Hematopoietic multipotent progenitor cell treated with erythropoietin and hydrocortisone succinate and interleukin-3 and kit ligand, for 17 days (in vitro differentiated cells): Measurements from ENCODE around the gene EXOSC2.

Source experiments
- DNase-seq: peaks from one replicate; pipeline ENCODE4 v3.0.0-alpha.2; 2015; ENCODE audit warnings: low spot score

Gene EXOSC2

DNA sequence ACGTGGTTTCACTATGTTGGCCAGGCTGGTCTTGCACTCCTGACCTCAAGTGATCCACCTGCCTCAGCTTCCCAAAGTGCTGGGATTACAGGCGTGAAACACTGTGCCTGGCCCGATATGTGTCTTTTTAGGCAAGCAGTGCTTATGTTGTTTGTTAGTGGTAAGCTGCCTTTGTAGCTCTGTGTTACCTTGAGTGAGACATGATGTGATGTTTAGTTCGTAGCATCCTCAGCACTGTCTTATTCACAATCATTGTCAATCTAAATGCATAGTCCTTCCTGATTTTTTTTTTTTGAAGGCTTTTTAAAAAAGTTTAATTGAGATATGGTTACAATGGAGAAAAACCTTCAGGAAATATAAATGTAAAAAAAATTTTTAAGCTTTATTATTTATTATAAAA, 45.5 kb downstream of the EXOSC2 start:
- no peak for DNase-seq

DNA sequence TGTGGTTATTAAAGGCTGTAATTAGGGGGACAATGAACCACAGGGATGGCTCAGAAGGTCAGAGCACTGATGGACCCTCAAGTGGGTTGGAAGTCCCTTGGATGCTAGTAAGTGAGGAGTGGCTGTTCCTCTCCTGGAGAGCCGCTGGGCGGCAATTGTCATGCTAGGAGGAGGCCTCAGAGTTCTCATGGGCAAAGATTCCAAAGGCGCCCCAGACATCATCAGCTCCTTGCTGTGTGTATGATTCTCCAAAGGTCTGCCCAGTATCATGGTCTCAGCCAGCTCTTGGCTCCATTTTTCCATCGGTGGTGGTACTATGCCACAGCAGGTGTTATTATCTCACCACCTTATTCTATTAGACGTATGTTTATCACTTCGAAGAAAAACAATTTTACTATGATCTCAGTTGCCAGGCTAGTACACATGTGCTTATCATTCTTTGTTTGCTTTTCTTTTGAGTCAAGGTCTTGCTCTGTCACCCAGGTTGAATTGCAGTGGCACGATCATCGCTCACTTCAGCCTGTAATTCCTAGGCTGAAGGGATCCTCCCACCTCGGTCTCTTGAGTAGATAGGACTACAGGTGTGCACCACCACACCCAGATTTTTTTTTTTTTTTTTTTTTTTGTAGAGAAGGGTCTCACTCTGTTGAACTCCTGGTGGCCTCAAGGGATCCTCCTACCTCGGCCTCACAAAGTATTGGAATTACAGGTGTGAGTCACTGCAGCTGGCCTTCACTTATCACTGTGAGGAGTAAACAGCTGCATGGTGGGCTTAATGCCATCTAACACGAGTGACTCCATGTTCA, 46.8 kb downstream of the EXOSC2 start:
- DNase-seq = no peak

DNA sequence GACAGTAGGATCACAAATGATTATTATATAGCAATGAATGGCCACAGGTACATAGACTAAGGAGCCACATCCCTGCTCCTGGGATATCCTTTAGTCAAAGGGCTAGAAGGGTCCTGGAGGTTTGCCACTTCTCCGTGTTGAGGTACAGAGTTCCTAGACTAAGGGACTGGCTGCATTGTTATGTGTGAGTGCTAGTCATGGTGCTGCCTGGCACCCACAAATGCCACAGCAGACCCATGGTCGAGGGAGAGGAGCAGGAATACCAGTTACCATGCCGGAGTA, 47.4 kb downstream of the EXOSC2 start:
- no peak for DNase-seq

DNA sequence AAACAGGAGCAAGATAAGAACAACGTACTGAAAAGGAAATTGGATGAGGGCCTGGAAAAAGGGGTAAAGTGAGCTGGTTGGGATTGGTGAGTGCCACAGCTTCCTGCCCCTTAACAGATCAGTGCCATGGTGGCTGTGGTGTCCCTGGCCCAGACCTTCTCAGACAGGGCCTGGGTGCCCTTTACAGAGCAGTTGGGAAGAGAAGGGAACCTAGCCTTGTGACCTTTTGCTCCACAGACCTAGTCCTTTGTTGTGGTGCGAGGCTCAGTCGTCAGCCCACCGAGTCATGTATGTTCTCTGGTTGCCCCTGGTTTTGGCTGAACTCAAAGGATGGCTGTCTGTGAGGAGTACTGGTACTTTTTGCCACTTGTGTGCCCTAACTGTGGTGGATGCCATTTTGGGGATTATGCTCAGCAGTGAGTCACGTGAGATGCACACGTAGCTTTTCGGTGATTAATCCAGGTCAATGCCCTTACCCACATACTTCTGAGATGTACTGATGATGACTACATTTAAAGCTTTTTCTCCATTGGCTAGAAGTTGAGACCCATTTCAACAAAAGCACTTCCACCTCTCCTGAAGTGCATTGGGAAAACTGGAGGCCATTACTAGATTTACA, 48.4 kb downstream of the EXOSC2 start:
- DNase-seq = no peak

DNA sequence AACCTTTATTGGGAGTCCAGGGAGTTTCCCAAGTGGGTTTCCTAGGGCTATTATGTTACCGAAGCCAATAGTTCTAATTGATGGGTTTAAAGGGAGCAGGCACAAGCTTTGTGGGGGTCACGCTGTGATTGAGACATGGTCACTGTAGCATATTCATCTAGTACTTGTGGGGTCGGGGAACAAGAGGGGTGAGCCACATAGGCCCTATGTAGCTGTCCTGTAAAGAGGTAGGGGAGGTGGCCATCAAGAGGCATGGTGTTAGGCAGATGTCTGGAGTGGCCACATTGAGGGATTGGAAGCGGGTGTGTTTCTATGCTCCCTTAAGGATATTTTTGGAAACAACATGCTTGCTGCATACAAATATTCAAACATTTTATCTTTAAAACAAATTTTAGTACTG, 50.1 kb downstream of the EXOSC2 start:
- no peak for DNase-seq

DNA sequence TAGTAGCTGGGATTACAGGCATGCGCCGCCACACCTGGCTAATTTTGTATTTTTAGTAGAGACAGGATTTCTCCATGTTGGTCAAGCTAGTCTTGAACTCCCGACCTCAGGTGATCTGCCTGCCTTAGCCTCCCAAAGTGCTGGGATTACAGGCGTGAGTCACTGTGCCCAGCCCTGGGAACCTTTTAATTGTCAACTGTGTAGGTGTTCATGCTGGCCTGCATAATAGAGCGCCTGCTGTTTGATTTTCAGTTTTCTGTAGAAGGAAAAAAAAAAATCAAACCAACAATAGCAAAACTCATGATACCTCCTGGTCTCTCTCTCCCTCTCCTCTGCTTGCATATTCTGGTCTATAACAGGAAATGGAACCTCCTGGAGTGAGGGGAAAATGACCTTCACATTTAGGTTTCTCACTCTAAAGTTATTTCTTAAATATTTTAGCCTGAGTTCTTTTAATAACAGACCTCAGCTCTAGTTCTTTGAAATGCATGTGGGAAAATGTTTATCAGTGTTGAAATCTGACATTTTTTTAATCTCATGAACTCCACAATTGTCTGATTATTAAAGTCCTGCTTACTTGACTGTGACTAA, 51.7 kb downstream of the EXOSC2 start:
- no peak for DNase-seq

DNA sequence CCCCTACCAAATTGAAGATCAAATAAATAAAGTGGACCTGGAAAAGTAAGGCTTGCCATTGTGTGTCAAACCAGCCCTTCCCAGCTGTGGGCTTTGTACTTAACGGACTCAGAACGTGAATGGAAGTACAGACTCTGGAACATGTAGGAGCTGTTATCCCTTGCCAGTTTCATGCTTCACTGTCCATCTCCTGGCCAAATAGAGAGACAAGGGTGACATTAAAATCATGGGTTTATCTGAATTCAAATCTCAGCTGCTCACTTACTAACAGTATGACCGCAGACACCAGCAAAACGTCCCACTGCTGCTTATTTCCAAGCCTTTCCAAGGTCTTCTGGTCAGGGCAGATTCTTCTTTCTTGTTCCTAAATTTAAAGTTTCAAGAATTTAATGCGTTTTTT, 52.2 kb downstream of the EXOSC2 start:
- no peak for DNase-seq

DNA sequence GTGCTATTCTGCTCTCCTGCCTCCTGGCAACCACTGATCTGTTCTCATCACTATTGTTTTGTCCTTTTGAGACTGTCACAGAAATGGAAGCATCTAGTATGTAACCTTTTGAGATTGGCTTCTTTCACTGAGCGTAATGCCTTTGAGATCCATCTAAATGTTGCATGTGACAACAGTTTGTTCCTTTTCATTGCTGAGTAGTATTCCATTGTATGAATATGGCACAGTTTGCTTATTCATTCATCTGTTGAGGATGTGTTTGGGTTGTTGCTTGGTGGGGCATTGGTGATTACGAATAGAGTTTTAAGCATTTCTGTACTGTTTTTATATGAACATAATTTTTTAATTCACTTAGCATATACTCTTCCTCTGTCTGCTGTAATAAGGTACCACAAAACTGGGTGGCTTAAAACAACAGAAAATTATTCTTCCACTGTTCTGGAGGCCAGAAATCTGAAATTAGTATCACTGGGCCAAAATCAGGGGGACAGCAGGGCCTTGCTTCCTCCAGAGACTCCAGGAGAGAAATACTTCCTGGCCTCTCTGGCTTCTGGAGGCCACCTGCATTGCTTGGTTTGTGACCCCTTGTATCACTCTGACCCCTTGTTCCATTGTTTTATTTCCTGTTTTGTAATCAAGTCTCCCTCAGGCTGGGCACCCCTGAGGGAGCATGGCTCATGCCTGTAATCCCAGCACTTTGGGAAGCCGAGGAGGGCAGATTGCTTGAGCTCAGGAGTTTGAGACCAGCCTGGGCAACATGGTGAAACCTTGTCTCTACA, 53.0 kb downstream of the EXOSC2 start:
- DNase-seq = no peak

DNA sequence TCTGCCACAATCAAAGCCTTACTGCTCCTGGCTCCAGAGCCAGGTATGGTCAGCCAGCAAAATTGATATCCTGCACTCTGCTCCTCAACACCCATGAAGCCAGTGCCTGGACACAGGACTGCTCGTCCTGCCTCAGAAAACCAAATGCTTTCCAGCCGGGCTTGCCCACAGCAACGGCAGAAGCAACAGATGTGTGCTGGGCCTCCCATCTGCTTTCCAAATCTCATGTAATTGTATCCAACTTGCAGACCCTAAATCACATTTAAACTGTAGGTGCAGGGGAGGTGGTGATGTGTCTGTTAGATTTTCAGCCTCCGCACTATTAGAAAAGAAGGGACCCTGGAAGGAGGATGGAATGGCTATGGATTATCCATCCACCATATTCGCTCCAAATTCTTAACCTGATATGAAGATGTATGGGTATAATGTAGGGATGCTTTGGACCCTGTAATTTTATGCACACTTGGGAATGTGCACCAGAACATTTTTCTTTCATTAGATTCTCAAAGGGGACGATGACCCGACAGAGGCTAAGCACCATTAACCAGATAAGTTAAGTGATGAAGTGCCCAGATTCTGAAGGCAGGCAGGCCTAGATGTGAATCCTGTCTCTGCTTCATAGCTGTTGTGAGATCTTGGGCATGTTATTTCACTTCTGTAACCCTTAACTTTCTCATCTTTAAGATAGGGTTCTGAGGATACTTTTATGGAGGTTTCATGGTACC, 58.2 kb downstream of the EXOSC2 start:
- DNase-seq = no peak
